ENCODE results near the gene SLC35F5.
"Not testable (repeated sequence)": the region's sequence is repeated elsewhere in the genome, so short reads cannot be mapped to it uniquely, and the experiment has no call there.

SLC35F5 gene

DNA sequence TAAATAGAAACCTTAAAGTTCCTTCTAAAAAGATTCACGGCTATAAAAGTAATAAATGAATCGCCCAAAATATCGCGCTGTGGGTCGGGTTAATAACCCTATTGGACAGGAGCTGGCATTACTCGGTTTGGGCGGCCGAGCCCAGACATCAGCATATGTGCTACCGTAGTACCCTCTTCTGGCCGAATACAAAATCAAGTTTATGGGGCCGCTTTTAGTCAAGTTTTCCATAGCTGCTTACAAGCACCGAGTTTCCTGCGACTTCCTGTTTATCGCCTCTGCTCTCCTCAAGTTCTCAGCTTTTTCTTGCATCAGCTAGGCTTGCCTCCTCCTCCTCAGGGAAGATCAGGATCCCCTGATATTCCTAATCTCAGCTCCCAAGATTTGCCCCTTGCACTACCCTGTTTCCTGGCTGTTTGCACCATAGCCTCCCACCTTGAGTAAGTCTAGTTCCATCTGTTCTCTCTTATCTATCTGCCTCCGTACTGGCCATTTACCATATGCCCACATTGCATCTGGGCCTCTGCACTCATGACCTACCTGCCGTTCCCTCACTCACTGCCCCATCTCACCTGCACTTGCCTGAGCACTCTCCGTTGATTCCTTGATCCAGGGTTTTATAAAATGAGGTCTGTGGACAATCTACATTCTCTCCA is 56.1 kb downstream of the SLC35F5 start:
- peak in 1 of 2 experiments; percentile 13 for DNase-seq (ENCODE audit: low read depth in 1 of 2, low spot score in 1 of 2)
- in situ Hi-C loops (cut with HindIII; ENCODE audit: low pct_unique_long_range_greater_than_20kb, low sequenced_read_pairs): no loop called here
- no peak for TF ChIP-seq JUND (IDR thresholded peaks at IDR 0.05; ENCODE audit: low read depth)

DNA sequence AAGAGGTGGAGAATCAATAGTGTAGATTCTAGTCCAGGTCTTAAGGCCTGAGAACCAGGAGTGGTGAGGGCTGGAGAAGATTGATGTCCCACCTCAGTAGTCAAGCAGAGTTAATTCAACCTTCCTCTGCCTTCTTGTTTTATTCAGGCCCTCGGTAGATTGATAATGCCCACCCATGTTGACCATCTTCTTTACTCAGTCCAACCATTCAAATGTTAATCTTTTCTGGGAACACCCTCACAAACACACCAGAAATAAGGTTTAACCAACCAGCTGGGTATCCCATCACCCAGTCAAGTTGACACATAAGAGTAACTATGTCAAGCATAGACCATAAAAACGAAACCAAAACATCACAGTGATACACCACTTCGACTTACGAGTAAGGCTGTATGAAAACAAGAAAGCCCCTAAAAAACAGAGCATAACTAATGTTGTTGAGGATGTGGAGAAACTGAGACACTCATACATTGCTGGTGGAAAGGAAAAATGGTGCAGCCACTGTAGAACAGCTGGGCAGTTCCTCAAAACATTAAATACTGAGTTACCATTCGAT is 57.5 kb downstream of the SLC35F5 start:
- DNase-seq (ENCODE audit: low read depth in 1 of 2, low spot score in 1 of 2): no peak
- no peak for TF ChIP-seq JUND (IDR thresholded peaks at IDR 0.05; ENCODE audit: low read depth)
- in situ Hi-C loops (cut with HindIII; ENCODE audit: low pct_unique_long_range_greater_than_20kb, low sequenced_read_pairs): no loop called here

DNA sequence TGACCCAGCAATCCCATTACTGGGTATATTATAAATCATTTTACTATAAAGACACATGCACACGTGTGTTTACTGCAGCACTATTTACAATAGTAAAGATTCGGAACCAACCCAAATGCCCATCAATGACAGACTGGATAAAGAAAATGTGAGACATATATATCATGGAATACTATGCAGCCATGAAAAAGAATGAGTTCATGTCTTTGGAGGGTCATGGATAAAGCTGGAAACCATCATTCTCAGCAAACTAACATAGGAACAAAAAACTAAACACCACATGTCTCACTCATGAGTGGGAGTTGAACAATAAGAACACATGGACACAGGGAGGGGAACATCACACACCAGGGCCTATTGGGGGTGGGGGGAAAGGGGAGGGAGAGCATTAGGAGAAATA is 58.2 kb downstream of the SLC35F5 start:
- DNase-seq (ENCODE audit: low read depth in 1 of 2, low spot score in 1 of 2); in situ Hi-C loops (cut with HindIII; ENCODE audit: low pct_unique_long_range_greater_than_20kb, low sequenced_read_pairs): not testable (repeated sequence)

DNA sequence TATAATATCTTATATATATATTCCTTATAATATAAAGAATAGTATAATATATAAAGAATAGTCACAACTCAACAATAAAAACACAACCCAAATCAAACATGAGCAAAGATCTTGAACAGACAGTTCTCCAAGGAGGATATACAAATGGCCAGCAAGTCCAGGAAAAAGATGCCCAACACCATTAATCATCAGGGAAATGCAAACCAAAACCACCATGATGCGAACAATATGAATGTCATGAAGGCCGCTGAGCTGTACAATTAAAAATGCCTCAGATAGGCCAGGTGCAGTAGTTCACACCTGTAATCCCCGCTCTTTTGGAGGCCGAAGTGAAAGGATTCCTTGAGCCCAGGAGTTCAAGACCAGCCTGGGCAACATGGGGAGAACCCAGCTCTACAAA is 58.9 kb downstream of the SLC35F5 start:
- in situ Hi-C loops (cut with HindIII; ENCODE audit: low pct_unique_long_range_greater_than_20kb, low sequenced_read_pairs): no loop called here
- DNase-seq (ENCODE audit: low read depth in 1 of 2, low spot score in 1 of 2): no peak
- TF ChIP-seq JUND (IDR thresholded peaks at IDR 0.05; ENCODE audit: low read depth): no peak

DNA sequence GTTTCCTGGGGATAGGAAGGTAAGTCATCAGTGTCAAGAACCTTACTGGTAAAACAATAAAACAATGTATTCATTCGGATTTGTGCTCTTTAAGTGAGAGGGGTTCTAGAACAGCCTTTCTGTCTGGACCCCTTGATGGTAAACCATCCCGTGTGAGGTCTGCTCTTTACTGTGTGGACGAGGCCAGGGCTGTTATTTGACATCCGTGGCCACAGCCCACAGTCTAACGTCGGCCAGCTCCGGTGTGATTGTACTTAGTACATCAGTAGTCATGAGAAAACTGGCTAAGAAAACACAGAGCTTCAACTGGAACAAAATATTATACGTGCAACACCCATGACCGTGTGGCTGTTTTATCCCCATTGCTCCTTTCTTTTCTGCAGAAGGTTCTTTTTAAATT is 62.0 kb downstream of the SLC35F5 start:
- no peak for TF ChIP-seq JUND (IDR thresholded peaks at IDR 0.05; ENCODE audit: low read depth)
- DNase-seq (ENCODE audit: low read depth in 1 of 2, low spot score in 1 of 2): no peak
- in situ Hi-C loops (cut with HindIII; ENCODE audit: low pct_unique_long_range_greater_than_20kb, low sequenced_read_pairs): no loop called here

DNA sequence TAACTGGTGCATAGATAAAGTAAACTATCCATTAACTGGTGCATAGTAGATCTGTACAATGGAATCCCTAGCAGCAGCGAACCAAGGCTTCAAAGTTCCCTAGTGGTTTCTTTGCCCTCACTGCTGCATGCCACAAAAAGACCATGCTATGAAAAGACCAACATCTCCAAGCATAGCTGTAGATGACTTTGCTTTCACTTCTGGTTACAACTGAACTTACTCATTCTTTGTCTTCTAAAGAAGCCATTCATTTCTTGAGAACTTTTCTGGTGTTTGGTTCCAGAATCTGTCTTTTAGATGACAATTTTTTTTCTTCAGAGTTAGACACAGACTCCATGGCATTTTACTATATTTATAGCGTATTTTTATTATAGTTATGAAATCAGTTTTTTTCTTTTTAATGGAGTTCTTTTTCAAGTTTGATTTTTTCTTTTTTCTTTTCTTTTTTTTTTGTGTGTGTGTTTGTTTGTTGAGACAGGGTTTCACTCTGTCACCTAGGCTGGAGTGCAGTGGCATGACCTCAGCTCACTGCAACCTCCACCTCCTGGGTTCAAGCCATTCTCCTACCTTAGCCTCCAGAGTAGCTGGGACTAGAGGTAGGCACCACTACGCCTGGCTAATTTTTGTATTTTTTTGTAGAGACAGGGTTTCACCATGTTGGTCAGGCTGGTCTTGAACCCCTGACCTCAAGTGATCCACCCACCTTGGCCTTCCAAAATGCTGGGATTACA is 63.6 kb downstream of the SLC35F5 start:
- TF ChIP-seq JUND (IDR thresholded peaks at IDR 0.05; ENCODE audit: low read depth): no peak
- DNase-seq (ENCODE audit: low read depth in 1 of 2, low spot score in 1 of 2): no peak
- in situ Hi-C loops (cut with HindIII; ENCODE audit: low pct_unique_long_range_greater_than_20kb, low sequenced_read_pairs): no loop called here

DNA sequence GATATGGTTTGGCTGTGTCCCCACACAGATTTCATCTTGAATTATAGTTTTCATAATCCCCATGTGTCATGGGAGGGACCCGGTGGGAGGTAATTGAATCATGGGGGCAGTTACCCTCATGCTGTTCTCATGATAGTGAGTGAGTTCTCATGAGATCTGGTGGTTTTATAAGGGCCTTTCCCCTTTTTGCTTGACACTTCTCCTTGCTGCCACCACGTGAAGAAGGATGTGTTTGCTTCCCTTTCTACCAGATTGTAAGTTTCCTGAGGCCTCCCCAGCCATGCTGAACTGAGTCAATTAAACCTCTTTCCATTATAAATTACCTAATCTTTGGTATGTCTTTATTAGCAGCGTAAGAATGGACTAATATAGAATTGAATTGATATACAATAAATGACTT is 65.6 kb downstream of the SLC35F5 start:
- DNase-seq (ENCODE audit: low read depth in 1 of 2, low spot score in 1 of 2); in situ Hi-C loops (cut with HindIII; ENCODE audit: low pct_unique_long_range_greater_than_20kb, low sequenced_read_pairs): not testable (repeated sequence)

DNA sequence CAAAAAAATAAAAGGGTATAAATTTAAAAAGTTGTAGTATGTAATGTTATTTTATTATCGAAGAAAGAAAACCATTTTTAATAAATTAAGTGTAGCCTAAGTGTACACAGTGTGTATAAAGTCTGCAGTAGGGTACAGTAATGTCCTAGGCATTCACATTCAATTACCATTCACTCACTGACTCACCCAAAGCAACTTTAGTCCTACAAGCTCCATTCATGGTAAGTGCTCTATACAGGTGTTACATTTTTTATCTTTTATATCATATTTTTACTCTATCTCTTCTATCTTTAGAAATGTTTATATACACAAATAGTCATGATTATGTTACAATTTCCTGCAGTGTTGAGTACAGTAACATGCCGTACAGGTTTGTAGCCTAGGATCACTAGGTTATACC is 69.9 kb downstream of the SLC35F5 start:
- in situ Hi-C loops (cut with HindIII; ENCODE audit: low pct_unique_long_range_greater_than_20kb, low sequenced_read_pairs): no loop called here
- no peak for TF ChIP-seq JUND (IDR thresholded peaks at IDR 0.05; ENCODE audit: low read depth)

DNA sequence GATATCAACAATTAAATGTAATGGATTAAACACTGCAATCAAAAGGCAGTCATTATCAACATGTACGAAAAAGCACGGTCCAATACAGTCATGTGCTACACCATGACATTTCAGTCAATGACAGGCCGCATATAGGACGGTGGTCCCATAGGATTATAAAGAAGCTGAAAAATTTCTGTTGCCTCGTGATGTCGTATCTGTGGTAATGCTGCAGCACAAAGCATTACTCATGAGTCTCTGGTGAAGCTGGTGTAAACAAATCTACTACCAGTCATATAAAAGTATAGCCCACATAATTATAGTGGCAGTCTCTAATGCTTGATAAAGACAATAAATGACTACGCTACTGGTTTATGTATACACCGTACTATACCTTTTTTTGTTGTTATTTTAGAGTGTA is 71.0 kb downstream of the SLC35F5 start:
- in situ Hi-C loops (cut with HindIII; ENCODE audit: low pct_unique_long_range_greater_than_20kb, low sequenced_read_pairs): no loop called here
- TF ChIP-seq JUND (IDR thresholded peaks at IDR 0.05; ENCODE audit: low read depth): no peak
- no peak for DNase-seq (ENCODE audit: low read depth in 1 of 2, low spot score in 1 of 2)

More for the DNA sequence above, 69.9 kb downstream of the SLC35F5 start:
- DNase-seq (ENCODE audit: low read depth in 1 of 2, low spot score in 1 of 2): no peak

DNA sequence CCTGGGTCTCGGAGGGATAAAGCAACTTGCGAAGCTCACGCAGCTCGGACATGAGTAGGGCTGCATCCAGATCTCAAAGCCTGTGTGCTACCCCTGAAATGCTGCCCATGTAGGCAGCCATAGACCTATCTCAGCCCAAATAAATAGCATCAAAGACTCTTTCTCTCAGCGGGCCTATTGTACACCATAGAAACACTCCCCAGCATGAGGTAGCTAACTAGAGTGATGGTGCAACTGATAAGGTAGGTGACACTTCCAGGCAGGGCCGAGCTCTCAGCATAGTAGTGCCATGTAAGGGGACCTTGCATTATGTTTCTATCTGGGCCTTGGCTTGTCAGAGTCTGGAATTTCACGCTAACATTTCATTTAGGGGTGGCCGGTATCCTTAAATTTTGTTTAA is 77.0 kb downstream of the SLC35F5 start:
- TF ChIP-seq JUND (IDR thresholded peaks at IDR 0.05; ENCODE audit: low read depth): no peak
- no peak for DNase-seq (ENCODE audit: low read depth in 1 of 2, low spot score in 1 of 2)
- in situ Hi-C loops (cut with HindIII; ENCODE audit: low pct_unique_long_range_greater_than_20kb, low sequenced_read_pairs): no loop called here

DNA sequence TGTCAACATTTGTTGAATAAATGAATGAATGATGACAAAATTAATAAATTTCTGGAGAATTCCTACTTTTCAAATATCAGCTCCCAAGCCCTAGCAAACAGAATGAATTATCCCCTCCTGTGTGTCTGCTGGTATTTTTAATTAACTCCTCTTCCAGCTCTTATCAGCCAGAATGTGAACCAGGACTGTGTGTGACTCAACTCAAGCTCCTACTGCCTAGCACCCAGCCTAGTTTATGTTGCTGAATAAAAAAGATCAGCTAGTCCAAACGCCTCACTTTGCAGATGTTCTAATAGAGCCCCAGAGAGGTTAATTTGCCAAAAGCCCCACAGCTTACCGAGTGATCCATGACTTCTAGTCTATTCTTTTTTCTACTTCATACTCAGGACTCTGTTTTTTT is 79.1 kb downstream of the SLC35F5 start:
- in situ Hi-C loops (cut with HindIII; ENCODE audit: low pct_unique_long_range_greater_than_20kb, low sequenced_read_pairs): no loop called here
- no peak for DNase-seq (ENCODE audit: low read depth in 1 of 2, low spot score in 1 of 2)
- TF ChIP-seq JUND (IDR thresholded peaks at IDR 0.05; ENCODE audit: low read depth): no peak

DNA sequence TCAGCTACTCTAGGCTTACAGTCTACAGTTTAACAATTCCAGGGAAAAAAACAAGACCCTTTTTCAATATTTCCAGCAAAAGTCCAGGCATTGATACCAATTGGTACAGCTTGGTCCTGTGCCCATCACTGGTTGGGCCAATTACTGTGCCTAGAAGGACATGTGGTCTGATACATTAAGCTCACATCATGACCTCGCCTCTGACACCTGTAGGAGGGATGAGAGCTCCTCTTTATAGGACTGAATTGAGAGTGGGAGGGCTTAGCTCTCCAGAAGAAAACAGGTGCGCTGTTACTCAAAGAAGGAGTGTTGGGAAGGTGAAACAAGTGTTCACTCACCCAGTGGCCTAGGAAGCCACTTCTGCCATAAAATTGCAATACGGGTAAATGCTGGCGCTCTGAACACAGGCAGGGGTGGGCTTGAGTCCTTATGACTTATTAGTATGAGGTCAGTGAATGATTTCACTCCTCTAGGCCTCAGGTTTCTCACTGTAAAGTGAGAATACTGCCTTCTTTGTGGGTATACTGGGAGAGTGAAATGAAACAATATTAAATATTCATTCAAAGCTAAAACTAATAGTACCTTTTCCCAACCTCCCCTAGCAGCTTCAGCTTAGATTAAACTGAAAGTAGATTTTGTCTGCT is 79.7 kb downstream of the SLC35F5 start:
- no peak for DNase-seq (ENCODE audit: low read depth in 1 of 2, low spot score in 1 of 2)
- in situ Hi-C loops (cut with HindIII; ENCODE audit: low pct_unique_long_range_greater_than_20kb, low sequenced_read_pairs): no loop called here
- TF ChIP-seq JUND (IDR thresholded peaks at IDR 0.05; ENCODE audit: low read depth): no peak

DNA sequence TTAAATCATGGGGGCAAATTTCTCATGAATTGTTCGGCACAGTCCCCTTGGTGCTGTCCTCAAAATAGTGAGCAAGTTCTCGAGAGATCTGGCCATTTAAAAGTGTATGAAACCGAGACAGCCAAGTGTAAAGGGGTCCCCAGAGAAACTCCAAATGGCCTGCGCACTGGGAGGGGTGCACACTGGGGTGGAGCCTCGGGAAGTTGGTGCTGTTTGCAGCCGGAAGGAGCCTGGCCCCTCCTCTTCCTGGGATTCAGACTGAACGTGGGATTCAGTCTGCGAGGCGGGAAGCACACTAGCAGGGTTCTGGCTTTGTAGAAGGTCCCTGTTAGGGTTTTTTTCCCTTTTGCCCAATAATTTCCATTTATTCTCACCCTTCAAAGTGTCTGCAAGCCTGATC is 80.6 kb downstream of the SLC35F5 start:
- in situ Hi-C loops (cut with HindIII; ENCODE audit: low pct_unique_long_range_greater_than_20kb, low sequenced_read_pairs): no loop called here
- DNase-seq (ENCODE audit: low read depth in 1 of 2, low spot score in 1 of 2): no peak
- TF ChIP-seq JUND (IDR thresholded peaks at IDR 0.05; ENCODE audit: low read depth): no peak
